SH-SY5Y (cell line): ENCODE measurements around the gene XKR7.

Experiments used
- GATA2 ChIP-seq: IDR thresholded peaks from 2 replicates; pipeline ENCODE4 v1.6.1; 2011; ENCODE audit warnings: mild to moderate bottlenecking, low read depth, low read length
- GATA3 ChIP-seq: IDR thresholded peaks from 2 replicates; pipeline ENCODE4 v1.6.1; 2011; ENCODE audit warnings: low read depth, mild to moderate bottlenecking, low read length, moderate library complexity

DNA sequence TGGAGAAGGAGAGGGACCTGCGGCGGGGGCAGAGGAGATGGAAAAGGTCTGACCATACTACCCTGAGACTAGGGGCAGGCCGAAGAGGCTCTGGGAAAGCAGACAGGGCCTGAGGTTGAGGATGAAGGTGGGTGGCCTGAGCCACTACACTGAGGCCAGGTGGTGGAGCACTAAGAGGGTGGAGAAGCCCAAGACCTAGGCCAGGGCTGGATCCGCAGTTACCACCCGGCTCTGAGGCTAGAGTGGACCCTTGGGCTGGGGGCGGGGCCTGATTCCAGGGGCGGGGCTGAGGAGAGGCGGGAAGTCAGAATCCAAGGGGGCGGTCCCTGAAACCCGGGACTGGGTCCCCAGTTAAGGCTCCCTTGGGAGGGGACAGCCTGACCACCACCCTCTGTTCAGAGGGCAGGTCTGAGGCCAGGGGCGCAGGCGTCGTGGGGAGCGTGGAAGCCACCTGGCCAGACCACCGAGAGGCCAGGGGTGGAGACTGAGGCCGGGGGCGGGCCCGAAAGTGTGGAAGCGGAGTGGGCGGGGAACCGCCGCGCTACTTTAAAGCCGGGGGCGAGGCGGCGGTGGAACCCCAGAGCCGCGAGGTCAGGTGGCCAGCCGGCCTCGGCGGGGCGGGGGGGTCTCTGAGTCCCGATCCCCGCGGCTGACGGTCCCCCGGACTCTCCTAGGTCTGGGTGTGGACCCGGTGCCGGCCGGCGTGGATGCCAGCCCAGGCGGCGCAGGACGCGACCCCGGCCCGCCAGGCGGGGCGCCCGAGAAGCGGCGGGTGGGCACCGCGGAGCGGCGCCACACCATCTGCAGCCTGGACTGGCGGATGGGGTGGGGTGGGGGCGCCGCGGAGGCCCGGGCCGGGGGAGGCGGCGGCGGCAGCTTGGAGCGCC lies 50.6 kb downstream of the XKR7 start:
- no peak for TF ChIP-seq GATA2
- no peak for TF ChIP-seq GATA3
